Measurements from ENCODE around the gene OCRL. TPM values are rescaled to one million over a fixed set of nuclear protein-coding genes. Genes with fewer than 3 reads are reported as not detected.

The OCRL gene
- total and polyA plus RNA-seq, 2 donors (not counting 1 experiment from before 2014, with no cell fraction given) = 4.6 to 10.6 TPM

DNA sequence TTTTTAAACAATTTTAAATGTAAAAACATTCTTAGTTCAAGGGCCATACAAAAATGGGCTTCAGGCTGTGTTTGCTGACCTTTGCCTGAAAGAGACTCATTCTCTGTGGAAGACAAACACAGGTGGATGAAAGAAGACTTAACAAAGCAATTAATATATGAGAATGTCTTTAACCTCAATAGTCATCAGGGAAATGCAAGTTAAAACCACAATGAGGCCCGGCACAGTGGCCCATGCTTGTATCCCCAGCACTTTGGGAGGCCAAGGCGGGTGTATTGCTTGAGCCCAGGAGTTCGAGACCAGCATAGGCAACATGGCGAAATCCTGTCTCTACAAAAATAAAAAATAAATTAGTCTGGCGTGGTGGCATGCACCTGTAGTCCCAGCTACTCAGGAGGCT lies 9.6 kb upstream of the OCRL start:
- ATAC-seq (ENCODE audit: low read depth) (no peak), DNase-seq (no peak)
- no peak overlapping the region for H3K27ac Mint-ChIP-seq
- Histone ChIP-seq H4K20me1 (ENCODE audit: control insufficient read depth, insufficient read depth, low read length, poor library complexity, severe bottlenecking) (no peaks in the 10 kb centered on the region), H3K4me2 (replicated peaks; ENCODE audit: low read depth, low read length, poor library complexity, severe bottlenecking) (no peak overlapping the region), H3K4me3 (ENCODE audit: control extremely low read depth in 1 of 5, extremely low read depth in 1 of 5, insufficient read depth in 1 of 5, low read depth in 2 of 5, low read length in 4 of 5) (no peak overlapping the region), H3K9ac (ENCODE audit: low read length) (no peak overlapping the region), H3K27ac (ENCODE audit: low read length in 2 of 2) (no peak overlapping the region), H3K79me2 (ENCODE audit: control insufficient read depth, insufficient read depth, low read length) (no peaks in the 10 kb centered on the region), H3K27me3 (replicated peaks in 1 of 4; ENCODE audit: control extremely low read depth in 1 of 4, control insufficient read depth in 3 of 4, insufficient read depth in 4 of 4, low read length in 3 of 4) (no peaks in the 10 kb centered on the region), H3K36me3 (replicated peaks in 1 of 2; ENCODE audit: control extremely low read depth in 1 of 2, control insufficient read depth in 1 of 2, extremely low read depth in 1 of 2, insufficient read depth in 2 of 2, low read length in 1 of 2) (no peaks in the 10 kb centered on the region), H2AFZ (ENCODE audit: insufficient read depth, low read depth, low read length, poor library complexity, severe bottlenecking) (no peak overlapping the region), H3K9me3 (ENCODE audit: control extremely low read depth in 1 of 3, control insufficient read depth in 2 of 3, insufficient read depth in 1 of 3, low read length in 2 of 3) (no peaks in the 10 kb centered on the region), H3K4me1 (ENCODE audit: control insufficient read depth in 2 of 2, insufficient read depth in 2 of 2, low read length in 2 of 2) (no peaks in the 10 kb centered on the region)
- no peaks in the 10 kb centered on the region for H3K9me3 Mint-ChIP-seq (ENCODE audit: insufficient read depth)
- POLR2A ChIA-PET = no interaction called here
- intact Hi-C loops (cut with micrococcal nuclease) = no loop called here
- 80% methylated on average over 1 of the region's 5 CpGs for WGBS (ENCODE audit: insufficient coverage)
- CTCF ChIA-PET = no interaction called here
- H3K27me3 Mint-ChIP-seq = no peaks in the 10 kb centered on the region
- H3K4me3 Mint-ChIP-seq = no peak overlapping the region
- H3K4me1 Mint-ChIP-seq = no peaks in the 10 kb centered on the region
- TF ChIP-seq EZH2 (IDR thresholded peaks at IDR 0.05; ENCODE audit: borderline replicate concordance, insufficient read depth, low read depth, low read length, poor library complexity, severe bottlenecking) = no peak
- TF ChIP-seq, protein P1, sequence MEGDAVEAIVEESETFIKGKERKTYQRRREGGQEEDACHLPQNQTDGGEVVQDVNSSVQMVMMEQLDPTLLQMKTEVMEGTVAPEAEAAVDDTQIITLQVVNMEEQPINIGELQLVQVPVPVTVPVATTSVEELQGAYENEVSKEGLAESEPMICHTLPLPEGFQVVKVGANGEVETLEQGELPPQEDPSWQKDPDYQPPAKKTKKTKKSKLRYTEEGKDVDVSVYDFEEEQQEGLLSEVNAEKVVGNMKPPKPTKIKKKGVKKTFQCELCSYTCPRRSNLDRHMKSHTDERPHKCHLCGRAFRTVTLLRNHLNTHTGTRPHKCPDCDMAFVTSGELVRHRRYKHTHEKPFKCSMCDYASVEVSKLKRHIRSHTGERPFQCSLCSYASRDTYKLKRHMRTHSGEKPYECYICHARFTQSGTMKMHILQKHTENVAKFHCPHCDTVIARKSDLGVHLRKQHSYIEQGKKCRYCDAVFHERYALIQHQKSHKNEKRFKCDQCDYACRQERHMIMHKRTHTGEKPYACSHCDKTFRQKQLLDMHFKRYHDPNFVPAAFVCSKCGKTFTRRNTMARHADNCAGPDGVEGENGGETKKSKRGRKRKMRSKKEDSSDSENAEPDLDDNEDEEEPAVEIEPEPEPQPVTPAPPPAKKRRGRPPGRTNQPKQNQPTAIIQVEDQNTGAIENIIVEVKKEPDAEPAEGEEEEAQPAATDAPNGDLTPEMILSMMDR (IDR thresholded peaks at IDR 0.05) = no peak

DNA sequence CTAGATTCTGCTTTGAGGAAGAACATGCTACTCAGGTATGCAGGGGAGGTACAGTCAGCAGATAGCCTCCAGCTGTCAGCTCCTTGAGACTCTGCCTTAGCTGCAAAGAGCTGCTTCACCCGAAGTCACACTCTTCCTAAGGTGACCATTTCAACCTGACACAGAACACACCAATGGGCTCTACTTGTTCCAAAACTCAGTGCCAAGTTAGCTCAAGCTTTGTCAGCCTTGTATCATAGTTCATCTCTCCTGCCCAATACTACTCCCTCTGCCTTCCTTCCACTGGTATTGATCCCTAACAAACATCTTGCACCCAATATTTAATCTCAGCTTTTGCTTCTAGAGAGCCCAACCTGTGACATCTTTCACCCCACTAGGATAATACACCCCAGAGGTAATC lies 8.9 kb upstream of the OCRL start:
- no peak for ATAC-seq (ENCODE audit: low read depth)
- TF ChIP-seq EZH2 (IDR thresholded peaks at IDR 0.05; ENCODE audit: borderline replicate concordance, insufficient read depth, low read depth, low read length, poor library complexity, severe bottlenecking) = no peak
- TF ChIP-seq, protein P1 (IDR thresholded peaks at IDR 0.05) = no peak
- POLR2A ChIA-PET = no interaction called here

More for the DNA sequence above, 8.9 kb upstream of the OCRL start:
- Histone ChIP-seq H2AFZ (ENCODE audit: insufficient read depth, low read depth, low read length, poor library complexity, severe bottlenecking) (no peak overlapping the region), H3K4me3 (ENCODE audit: control extremely low read depth in 1 of 5, extremely low read depth in 1 of 5, insufficient read depth in 1 of 5, low read depth in 2 of 5, low read length in 4 of 5) (no peak overlapping the region), H3K27me3 (replicated peaks in 1 of 4; ENCODE audit: control extremely low read depth in 1 of 4, control insufficient read depth in 3 of 4, insufficient read depth in 4 of 4, low read length in 3 of 4) (no peaks in the 10 kb centered on the region), H3K4me2 (replicated peaks; ENCODE audit: low read depth, low read length, poor library complexity, severe bottlenecking) (no peak overlapping the region), H3K9ac (ENCODE audit: low read length) (no peak overlapping the region), H3K36me3 (replicated peaks in 1 of 2; ENCODE audit: control extremely low read depth in 1 of 2, control insufficient read depth in 1 of 2, extremely low read depth in 1 of 2, insufficient read depth in 2 of 2, low read length in 1 of 2) (no peaks in the 10 kb centered on the region), H4K20me1 (ENCODE audit: control insufficient read depth, insufficient read depth, low read length, poor library complexity, severe bottlenecking) (no peaks in the 10 kb centered on the region), H3K27ac (ENCODE audit: low read length in 2 of 2) (no peak overlapping the region), H3K9me3 (ENCODE audit: control extremely low read depth in 1 of 3, control insufficient read depth in 2 of 3, insufficient read depth in 1 of 3, low read length in 2 of 3) (no peaks in the 10 kb centered on the region), H3K79me2 (ENCODE audit: control insufficient read depth, insufficient read depth, low read length) (no peaks in the 10 kb centered on the region), H3K4me1 (ENCODE audit: control insufficient read depth in 2 of 2, insufficient read depth in 2 of 2, low read length in 2 of 2) (no peaks in the 10 kb centered on the region)
- no peaks in the 10 kb centered on the region for H3K9me3 Mint-ChIP-seq (ENCODE audit: insufficient read depth)
- 100% methylated on average over 1 of the region's 1 CpG for WGBS (ENCODE audit: insufficient coverage)
- intact Hi-C loops (cut with micrococcal nuclease) = no loop called here
- CTCF ChIA-PET = no interaction called here
- DNase-seq = no peak
- no peak overlapping the region for H3K4me3 Mint-ChIP-seq
- H3K27me3 Mint-ChIP-seq = no peaks in the 10 kb centered on the region
- no peak overlapping the region for H3K27ac Mint-ChIP-seq
- H3K4me1 Mint-ChIP-seq = no peaks in the 10 kb centered on the region
